WTC11 (cell line): ENCODE measurements around the gene CDX1. TPM values are rescaled to one million over a fixed set of nuclear protein-coding genes. Genes with fewer than 3 reads are reported as not detected.

ENCODE experiments used
- ATAC-seq: fragments of 200-7000 bp; cut with Tn5 transposase; 2 replicates; pipeline ENCODE4 v1.10.0; 2021; ENCODE audit warnings: mild to moderate bottlenecking, moderate library complexity
- CTCF ChIA-PET: fragments of 300-600 bp; sonication (Branson Sonifier 250); formaldehyde crosslinking; loops from one replicate; lab custom pipeline; 2021; ENCODE audit warnings: antibody characterized with exemption; lab: Charles Lee
- POLR2A ChIA-PET: fragments of 350-600 bp; sonication (Branson Sonifier 250); formaldehyde crosslinking; loops from one replicate; lab custom pipeline; 2021; ENCODE audit warnings: antibody characterized with exemption; lab: Charles Lee
- DNase-seq: peaks from one replicate; pipeline ENCODE4 v3.0.0; 2021; ENCODE audit warnings: low spot score
- H3K27ac Mint-ChIP-seq: 2 replicates; pipeline ENCODE4 v1.8.0; 2021; ENCODE audit warnings: mixed read lengths
- H3K27me3 Mint-ChIP-seq: 2 replicates; pipeline ENCODE4 v1.8.0; 2021; ENCODE audit warnings: low read depth, mild to moderate bottlenecking, moderate library complexity, mixed read lengths
- H3K36me3 Mint-ChIP-seq: 2 replicates; pipeline ENCODE4 v1.8.0; 2021; ENCODE audit warnings: mixed read lengths
- H3K4me1 Mint-ChIP-seq: 2 replicates; pipeline ENCODE4 v1.8.0; 2022; ENCODE audit warnings: mixed read lengths
- H3K4me3 Mint-ChIP-seq: 2 replicates; pipeline ENCODE4 v1.8.0; 2021; ENCODE audit warnings: mild to moderate bottlenecking, moderate library complexity, mixed read lengths
- H3K9me3 Mint-ChIP-seq: 2 replicates; pipeline ENCODE4 v1.8.0; 2021; ENCODE audit warnings: mixed read lengths
- IRF2 ChIP-seq: sonication (generic); formaldehyde crosslinking; IDR thresholded peaks from 2 replicates; pipeline ENCODE4 v1.8.0; 2022; ENCODE audit warnings: low read depth, missing genetic modification reagents, borderline replicate concordance
- KAT7 ChIP-seq: sonication (generic); formaldehyde crosslinking; IDR thresholded peaks from 2 replicates; pipeline ENCODE4 v1.8.1; 2023; ENCODE audit warnings: missing genetic modification reagents, mild to moderate bottlenecking, borderline replicate concordance
- PRRX2 ChIP-seq: fragments of 250-450 bp; sonication (Bioruptor Pico); IDR thresholded peaks from 2 replicates; pipeline ENCODE4 v1.8.0; 2021; ENCODE audit warnings: mild to moderate bottlenecking
- RORB ChIP-seq: fragments of 250-450 bp; sonication (Bioruptor Pico); IDR thresholded peaks from 2 replicates; pipeline ENCODE4 v1.9.0; 2021; ENCODE audit warnings: mild to moderate bottlenecking
- SMAD3 ChIP-seq: sonication (generic); formaldehyde crosslinking; IDR thresholded peaks from 2 replicates; pipeline ENCODE4 v1.8.0; 2022; ENCODE audit warnings: missing genetic modification reagents, mild to moderate bottlenecking, borderline replicate concordance
- SOX15 ChIP-seq: fragments of 250-450 bp; sonication (Bioruptor Pico); IDR thresholded peaks from 2 replicates; pipeline ENCODE4 v1.9.0; 2021; ENCODE audit warnings: mild to moderate bottlenecking
- TEAD1 ChIP-seq: sonication (generic); formaldehyde crosslinking; IDR thresholded peaks from 2 replicates; pipeline ENCODE4 v1.8.0; 2022; ENCODE audit warnings: mild to moderate bottlenecking, missing genetic modification reagents
- ZNF121 ChIP-seq: sonication (generic); formaldehyde crosslinking; IDR thresholded peaks from 2 replicates; pipeline ENCODE4 v1.8.0; 2023; ENCODE audit warnings: missing genetic modification reagents
- ZNF671 ChIP-seq: fragments of 250-450 bp; sonication (Bioruptor Pico); IDR thresholded peaks from 2 replicates; pipeline ENCODE4 v1.8.0; 2021; ENCODE audit warnings: mild to moderate bottlenecking
- total RNA-seq: library from RNA; stranded (reverse); gene quantifications from 3 replicates; pipeline ENCODE4 v1.2.3, GENCODE V29; 2021
- TF ChIP-seq, protein P1 (sequence below): sonication (generic); formaldehyde crosslinking; IDR thresholded peaks from 2 replicates; pipeline ENCODE4 v1.8.1; 2023; ENCODE audit warnings: mild to moderate bottlenecking, missing genetic modification reagents
- TF ChIP-seq, protein P2 (sequence below): sonication (generic); formaldehyde crosslinking; IDR thresholded peaks from 2 replicates; pipeline ENCODE4 v1.8.1; 2023; ENCODE audit warnings: mild to moderate bottlenecking, moderate library complexity, missing genetic modification reagents
- TF ChIP-seq, protein P3 (sequence below): fragments of 200-600 bp; IDR thresholded peaks from 2 replicates; pipeline ENCODE4 v1.8.0; 2022; ENCODE audit warnings: antibody characterized with exemption
- TF ChIP-seq, protein P4 (sequence below): sonication (generic); formaldehyde crosslinking; IDR thresholded peaks from 2 replicates; pipeline ENCODE4 v1.8.0; 2022; ENCODE audit warnings: mild to moderate bottlenecking, missing genetic modification reagents
- TF ChIP-seq, protein P5 (sequence below): sonication (generic); formaldehyde crosslinking; IDR thresholded peaks from 2 replicates; pipeline ENCODE4 v1.8.1; 2023; ENCODE audit warnings: mild to moderate bottlenecking, missing genetic modification reagents, moderate library complexity
- TF ChIP-seq, protein P6 (sequence below): sonication (generic); formaldehyde crosslinking; IDR thresholded peaks from 2 replicates; pipeline ENCODE4 v1.8.1; 2022; ENCODE audit warnings: mild to moderate bottlenecking, moderate library complexity, missing genetic modification reagents
- TF ChIP-seq, protein P7 (sequence below): sonication (generic); formaldehyde crosslinking; IDR thresholded peaks from 2 replicates; pipeline ENCODE4 v1.8.1; 2022; ENCODE audit warnings: low read depth, missing genetic modification reagents, borderline replicate concordance

CDX1 gene
- total RNA-seq, 1 experiment from 2014 or later: 0.13 TPM

DNA sequence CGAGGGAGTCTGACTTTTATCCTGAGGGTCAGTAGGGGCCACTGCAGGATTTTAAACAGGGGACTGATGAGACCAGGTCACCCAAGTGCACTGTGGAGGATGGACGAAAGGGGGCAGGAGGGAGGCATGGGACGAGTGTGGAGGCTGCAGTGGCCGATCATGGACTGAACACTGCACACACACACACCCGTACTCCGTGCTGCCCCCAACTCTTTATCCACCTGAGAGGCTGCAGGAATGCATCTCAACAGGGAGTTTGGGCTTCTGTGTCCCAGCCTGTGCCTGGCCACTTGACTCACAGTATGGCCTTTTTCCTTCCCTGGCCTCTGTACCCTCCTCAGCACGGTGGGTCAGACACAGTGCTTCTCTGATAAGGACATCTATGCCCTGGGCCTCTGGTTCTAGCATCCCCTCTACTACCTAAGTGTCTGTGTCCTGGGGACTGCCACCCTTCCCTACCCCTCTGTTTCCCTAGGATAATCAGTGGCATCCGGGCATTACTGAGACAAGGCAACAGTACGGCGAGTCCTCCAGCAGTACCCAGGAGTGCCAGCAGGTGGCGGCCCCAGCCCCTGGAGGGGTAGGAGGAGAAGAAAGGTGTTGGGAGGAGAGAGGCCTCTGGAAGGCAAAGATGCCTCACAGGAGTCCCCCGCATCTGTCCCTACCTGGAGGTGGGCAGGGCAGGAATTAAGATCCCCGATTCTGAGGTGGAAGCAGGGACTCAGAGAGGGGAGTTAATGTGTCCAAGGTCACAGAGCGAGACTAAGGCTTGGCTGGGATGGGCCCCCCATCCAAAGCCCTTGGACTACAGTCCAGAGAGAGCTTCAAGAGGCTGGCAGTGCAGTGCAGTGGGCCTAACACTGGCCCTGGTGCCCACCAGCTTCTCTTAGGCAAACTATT lies 5.1 kb upstream of the CDX1 start:
- Mint-ChIP-seq H3K9me3 (no peaks in the 10 kb centered on the region), H3K27me3 (peaks cover 56% of the 10 kb centered on the region), H3K36me3 (no peaks in the 10 kb centered on the region), H3K4me1 (peaks cover 26% of the 10 kb centered on the region)
- CTCF ChIA-PET: interaction anchor here (0.8 to 3.9 kb wide), 13 partner anchors 11 to 95 kb away, joined by 3 to 23 read pairs (median 5); no protein-coding TSS in a partner anchor
- peak; percentile 85 for ATAC-seq
- TF ChIP-seq, protein P1, sequence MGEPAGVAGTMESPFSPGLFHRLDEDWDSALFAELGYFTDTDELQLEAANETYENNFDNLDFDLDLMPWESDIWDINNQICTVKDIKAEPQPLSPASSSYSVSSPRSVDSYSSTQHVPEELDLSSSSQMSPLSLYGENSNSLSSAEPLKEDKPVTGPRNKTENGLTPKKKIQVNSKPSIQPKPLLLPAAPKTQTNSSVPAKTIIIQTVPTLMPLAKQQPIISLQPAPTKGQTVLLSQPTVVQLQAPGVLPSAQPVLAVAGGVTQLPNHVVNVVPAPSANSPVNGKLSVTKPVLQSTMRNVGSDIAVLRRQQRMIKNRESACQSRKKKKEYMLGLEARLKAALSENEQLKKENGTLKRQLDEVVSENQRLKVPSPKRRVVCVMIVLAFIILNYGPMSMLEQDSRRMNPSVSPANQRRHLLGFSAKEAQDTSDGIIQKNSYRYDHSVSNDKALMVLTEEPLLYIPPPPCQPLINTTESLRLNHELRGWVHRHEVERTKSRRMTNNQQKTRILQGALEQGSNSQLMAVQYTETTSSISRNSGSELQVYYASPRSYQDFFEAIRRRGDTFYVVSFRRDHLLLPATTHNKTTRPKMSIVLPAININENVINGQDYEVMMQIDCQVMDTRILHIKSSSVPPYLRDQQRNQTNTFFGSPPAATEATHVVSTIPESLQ (CRISPR knock-in tag): no peak
- TF ChIP-seq, protein P2, sequence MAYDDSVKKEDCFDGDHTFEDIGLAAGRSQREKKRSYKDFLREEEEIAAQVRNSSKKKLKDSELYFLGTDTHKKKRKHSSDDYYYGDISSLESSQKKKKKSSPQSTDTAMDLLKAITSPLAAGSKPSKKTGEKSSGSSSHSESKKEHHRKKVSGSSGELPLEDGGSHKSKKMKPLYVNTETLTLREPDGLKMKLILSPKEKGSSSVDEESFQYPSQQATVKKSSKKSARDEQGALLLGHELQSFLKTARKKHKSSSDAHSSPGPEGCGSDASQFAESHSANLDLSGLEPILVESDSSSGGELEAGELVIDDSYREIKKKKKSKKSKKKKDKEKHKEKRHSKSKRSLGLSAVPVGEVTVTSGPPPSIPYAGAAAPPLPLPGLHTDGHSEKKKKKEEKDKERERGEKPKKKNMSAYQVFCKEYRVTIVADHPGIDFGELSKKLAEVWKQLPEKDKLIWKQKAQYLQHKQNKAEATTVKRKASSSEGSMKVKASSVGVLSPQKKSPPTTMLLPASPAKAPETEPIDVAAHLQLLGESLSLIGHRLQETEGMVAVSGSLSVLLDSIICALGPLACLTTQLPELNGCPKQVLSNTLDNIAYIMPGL (CRISPR knock-in tag): 0 out of 2 replicates have a peak, but pooled peaks have one; percentile 70
- peak; percentile 87 for TF ChIP-seq ZNF121
- TF ChIP-seq RORB (CRISPR knock-in tag): no peak
- TF ChIP-seq, protein P3, sequence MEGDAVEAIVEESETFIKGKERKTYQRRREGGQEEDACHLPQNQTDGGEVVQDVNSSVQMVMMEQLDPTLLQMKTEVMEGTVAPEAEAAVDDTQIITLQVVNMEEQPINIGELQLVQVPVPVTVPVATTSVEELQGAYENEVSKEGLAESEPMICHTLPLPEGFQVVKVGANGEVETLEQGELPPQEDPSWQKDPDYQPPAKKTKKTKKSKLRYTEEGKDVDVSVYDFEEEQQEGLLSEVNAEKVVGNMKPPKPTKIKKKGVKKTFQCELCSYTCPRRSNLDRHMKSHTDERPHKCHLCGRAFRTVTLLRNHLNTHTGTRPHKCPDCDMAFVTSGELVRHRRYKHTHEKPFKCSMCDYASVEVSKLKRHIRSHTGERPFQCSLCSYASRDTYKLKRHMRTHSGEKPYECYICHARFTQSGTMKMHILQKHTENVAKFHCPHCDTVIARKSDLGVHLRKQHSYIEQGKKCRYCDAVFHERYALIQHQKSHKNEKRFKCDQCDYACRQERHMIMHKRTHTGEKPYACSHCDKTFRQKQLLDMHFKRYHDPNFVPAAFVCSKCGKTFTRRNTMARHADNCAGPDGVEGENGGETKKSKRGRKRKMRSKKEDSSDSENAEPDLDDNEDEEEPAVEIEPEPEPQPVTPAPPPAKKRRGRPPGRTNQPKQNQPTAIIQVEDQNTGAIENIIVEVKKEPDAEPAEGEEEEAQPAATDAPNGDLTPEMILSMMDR: peak; percentile 95
- TF ChIP-seq, protein P4, sequence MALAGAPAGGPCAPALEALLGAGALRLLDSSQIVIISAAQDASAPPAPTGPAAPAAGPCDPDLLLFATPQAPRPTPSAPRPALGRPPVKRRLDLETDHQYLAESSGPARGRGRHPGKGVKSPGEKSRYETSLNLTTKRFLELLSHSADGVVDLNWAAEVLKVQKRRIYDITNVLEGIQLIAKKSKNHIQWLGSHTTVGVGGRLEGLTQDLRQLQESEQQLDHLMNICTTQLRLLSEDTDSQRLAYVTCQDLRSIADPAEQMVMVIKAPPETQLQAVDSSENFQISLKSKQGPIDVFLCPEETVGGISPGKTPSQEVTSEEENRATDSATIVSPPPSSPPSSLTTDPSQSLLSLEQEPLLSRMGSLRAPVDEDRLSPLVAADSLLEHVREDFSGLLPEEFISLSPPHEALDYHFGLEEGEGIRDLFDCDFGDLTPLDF: no peak
- TF ChIP-seq, all 79 proteins: peak for 3
- no peak overlapping the region for H3K27ac Mint-ChIP-seq
- DNase-seq: peak; percentile 97
- POLR2A ChIA-PET: no interaction called here
- H3K4me3 Mint-ChIP-seq: peak overlapping the region; percentile 43

DNA sequence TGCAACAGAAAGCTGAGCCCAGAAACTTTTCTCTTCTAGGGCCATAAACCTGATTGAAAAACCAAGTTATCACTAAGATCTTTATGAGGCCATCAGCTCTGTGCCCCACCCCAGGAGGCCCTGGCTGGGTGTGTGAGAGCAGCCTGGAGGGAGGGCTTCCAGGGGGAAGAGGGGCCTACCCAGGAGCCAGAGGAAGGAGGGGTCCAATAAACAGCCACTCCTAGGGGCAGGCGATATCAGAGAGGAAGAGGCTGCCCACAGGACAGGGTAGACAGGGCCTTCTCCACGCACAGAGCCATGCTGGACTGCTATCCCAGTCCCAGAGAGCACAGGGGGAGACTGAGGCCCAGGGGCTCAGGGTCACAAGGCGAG lies 4.5 kb upstream of the CDX1 start:
- H3K27me3 Mint-ChIP-seq: peaks cover 58% of the 10 kb centered on the region
- H3K4me3 Mint-ChIP-seq: no peak overlapping the region
- ChIA-PET CTCF (interaction anchor here (0.8 to 3.9 kb wide), 13 partner anchors 10 to 96 kb away, joined by 3 to 23 read pairs (median 5); no protein-coding TSS in a partner anchor), POLR2A (no interaction called here)
- H3K27ac Mint-ChIP-seq: no peak overlapping the region
- no peaks in the 10 kb centered on the region for H3K9me3 Mint-ChIP-seq
- TF ChIP-seq SMAD3 (CRISPR knock-in tag) (no peak), PRRX2 (CRISPR knock-in tag) (no peak), SOX15 (CRISPR knock-in tag) (no peak), ZNF121 (no peak), IRF2 (no peak), TEAD1 (CRISPR knock-in tag) (no peak), KAT7 (CRISPR knock-in tag) (no peak), ZNF671 (no peak)
- TF ChIP-seq, protein P5, sequence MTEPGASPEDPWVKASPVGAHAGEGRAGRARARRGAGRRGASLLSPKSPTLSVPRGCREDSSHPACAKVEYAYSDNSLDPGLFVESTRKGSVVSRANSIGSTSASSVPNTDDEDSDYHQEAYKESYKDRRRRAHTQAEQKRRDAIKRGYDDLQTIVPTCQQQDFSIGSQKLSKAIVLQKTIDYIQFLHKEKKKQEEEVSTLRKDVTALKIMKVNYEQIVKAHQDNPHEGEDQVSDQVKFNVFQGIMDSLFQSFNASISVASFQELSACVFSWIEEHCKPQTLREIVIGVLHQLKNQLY (CRISPR knock-in tag): no peak
- TF ChIP-seq, protein P6, sequence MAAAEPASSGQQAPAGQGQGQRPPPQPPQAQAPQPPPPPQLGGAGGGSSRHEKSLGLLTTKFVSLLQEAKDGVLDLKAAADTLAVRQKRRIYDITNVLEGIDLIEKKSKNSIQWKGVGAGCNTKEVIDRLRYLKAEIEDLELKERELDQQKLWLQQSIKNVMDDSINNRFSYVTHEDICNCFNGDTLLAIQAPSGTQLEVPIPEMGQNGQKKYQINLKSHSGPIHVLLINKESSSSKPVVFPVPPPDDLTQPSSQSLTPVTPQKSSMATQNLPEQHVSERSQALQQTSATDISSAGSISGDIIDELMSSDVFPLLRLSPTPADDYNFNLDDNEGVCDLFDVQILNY (CRISPR knock-in tag): no peak
- TF ChIP-seq, protein P7, sequence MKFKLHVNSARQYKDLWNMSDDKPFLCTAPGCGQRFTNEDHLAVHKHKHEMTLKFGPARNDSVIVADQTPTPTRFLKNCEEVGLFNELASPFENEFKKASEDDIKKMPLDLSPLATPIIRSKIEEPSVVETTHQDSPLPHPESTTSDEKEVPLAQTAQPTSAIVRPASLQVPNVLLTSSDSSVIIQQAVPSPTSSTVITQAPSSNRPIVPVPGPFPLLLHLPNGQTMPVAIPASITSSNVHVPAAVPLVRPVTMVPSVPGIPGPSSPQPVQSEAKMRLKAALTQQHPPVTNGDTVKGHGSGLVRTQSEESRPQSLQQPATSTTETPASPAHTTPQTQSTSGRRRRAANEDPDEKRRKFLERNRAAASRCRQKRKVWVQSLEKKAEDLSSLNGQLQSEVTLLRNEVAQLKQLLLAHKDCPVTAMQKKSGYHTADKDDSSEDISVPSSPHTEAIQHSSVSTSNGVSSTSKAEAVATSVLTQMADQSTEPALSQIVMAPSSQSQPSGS (CRISPR knock-in tag): no peak
- TF ChIP-seq, all 79 proteins: peak for 0
- DNase-seq: no peak
- Mint-ChIP-seq H3K4me1 (peaks cover 26% of the 10 kb centered on the region), H3K36me3 (no peaks in the 10 kb centered on the region)
- no peak for ATAC-seq
